Activated CD4-positive, alpha-beta T cell treated with anti-CD3 and anti-CD28 coated beads, Interleukin-2, amount 10 ng/mL, durations not matched to agents 24 days and 14 days (primary cell): ENCODE results near the gene ILF2. TPM values are rescaled to one million over a fixed set of nuclear protein-coding genes. Genes with fewer than 3 reads are reported as not detected.

Source experiments
- DNase-seq: peaks from one replicate; pipeline ENCODE4 v3.0.0; 2022
- H3K27ac Mint-ChIP-seq: one replicate; pipeline ENCODE4 v1.8.0; 2022; ENCODE audit warnings: mild to moderate bottlenecking, mixed read lengths
- H3K27me3 Mint-ChIP-seq: one replicate; pipeline ENCODE4 v1.8.0; 2022; ENCODE audit warnings: mixed read lengths
- H3K36me3 Mint-ChIP-seq: one replicate; pipeline ENCODE4 v1.8.0; 2022; ENCODE audit warnings: low read depth, mild to moderate bottlenecking, mixed read lengths
- H3K4me1 Mint-ChIP-seq: one replicate; pipeline ENCODE4 v1.8.0; 2021; ENCODE audit warnings: mixed read lengths
- H3K4me3 Mint-ChIP-seq: one replicate; pipeline ENCODE4 v1.8.0; 2022; ENCODE audit warnings: mild to moderate bottlenecking, moderate library complexity, mixed read lengths
- H3K9me3 Mint-ChIP-seq: one replicate; pipeline ENCODE4 v1.8.0; 2021; ENCODE audit warnings: mixed read lengths
- intact Hi-C: fragments of 100-400 bp; cut with micrococcal nuclease; formaldehyde crosslinking; loops from one replicate; pipeline ENCODE4 v1.15.1; 2023
- total RNA-seq: library from RNA; stranded (reverse); gene quantifications from 2 replicates; pipeline ENCODE4 v1.2.3, GENCODE V29; 2022

ILF2 gene
- total RNA-seq, 1 donor from 2014 or later, result 377 TPM

DNA sequence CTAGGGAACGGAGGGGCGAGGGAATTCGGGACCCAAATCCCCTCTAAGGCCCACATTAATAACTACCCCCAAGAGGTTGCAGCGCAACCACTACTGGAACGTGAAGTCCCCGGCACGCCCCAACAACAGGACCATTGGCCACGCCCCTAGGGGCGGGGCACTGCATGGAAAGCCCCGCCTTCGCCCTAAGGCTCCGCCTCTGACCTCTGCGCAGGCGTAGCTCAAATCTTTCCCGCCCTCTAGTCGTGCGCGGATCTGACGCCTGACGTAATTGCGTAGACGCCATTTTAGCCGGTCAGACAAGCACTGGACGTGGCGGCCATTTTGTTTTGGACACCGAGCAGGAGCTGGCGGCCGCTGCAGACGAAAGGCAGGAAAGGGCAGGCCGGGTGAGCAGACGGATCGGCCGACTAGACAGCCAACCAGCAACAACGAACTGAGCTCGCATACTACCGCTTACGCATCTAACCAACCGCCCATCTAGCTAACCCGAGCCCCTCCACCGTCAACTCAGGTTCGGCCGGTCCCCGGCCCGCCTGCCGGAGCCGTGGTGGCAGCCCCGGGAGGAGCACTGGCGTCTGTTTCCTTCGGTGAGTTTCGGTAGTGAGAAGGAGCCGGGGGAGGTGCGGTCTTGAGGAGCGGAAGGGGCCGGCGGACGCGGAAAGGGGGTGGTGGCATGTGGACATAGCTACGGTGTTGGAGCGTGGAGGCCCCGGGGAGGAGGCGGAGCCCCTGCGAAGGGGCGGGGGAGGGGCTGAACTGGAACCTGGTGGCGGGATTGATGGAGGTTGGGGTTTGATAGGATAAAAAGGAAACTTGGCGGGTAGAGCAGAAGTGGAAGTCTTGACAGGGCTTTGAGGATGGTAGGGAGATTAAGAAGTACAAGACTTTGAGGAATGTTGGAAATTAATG is 36.8 kb downstream of the ILF2 start, which contains the start of gene CHTOP:
Gene CHTOP (plus strand): TSS at position 313 of the 912 bp plus-strand sequence. CDS start 2,523 bp downstream, outside the sequence.
- intact Hi-C loops, result loop anchor here (1.0 to 5.0 kb wide), 5 partner anchors 24 to 102 kb away; partner anchors contain the start of gene SNAPIN
- no peaks in the 10 kb centered on the region for H3K27me3 Mint-ChIP-seq
- DNase-seq, result peak; percentile 99
- peaks cover 36% of the 10 kb centered on the region for H3K36me3 Mint-ChIP-seq
- peaks cover 34% of the 10 kb centered on the region for H3K4me1 Mint-ChIP-seq
- H3K4me3 Mint-ChIP-seq, result peak within 1 kb of the TSS; percentile 91
- H3K9me3 Mint-ChIP-seq, result no peaks in the 10 kb centered on the region
- peak within 1 kb of the TSS; percentile 100 for H3K27ac Mint-ChIP-seq

DNA sequence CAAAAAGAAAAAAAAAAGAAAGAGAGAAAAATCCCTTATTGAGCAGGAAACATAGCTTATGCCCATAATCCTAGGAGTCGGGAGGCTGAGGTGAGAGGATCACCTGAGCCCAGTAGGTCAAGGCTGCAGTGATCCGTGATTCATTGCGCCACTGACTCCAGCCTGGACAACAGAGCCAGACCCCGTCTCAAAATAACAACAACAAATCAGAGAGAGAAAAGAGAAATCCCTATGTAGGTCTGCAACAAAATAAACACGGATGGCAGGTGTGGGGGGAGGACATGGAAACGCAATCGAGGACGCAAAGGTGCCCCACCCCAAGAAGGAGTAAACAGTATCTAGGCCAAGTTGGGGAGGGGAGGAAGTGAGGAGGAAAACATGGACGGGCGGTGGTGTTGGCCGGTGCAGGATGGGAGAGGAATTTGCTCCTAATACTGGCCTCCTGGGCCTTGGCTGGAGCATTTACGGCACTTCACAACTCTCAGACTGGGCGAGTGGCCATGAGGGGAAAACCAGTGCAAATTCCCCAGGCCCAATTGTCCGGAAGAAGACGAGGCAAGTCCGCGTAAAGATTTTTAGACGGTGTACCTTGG is 37.5 kb downstream of the ILF2 start:
- intact Hi-C loops, result loop anchor here (5.0 kb wide), 2 partner anchors 61 to 101 kb away; no protein-coding TSS in a partner anchor
- H3K27ac Mint-ChIP-seq, result peak overlapping the region; percentile 100
- peak overlapping the region; percentile 91 for H3K4me3 Mint-ChIP-seq
- H3K9me3 Mint-ChIP-seq, result no peaks in the 10 kb centered on the region
- peaks cover 34% of the 10 kb centered on the region for H3K4me1 Mint-ChIP-seq
- H3K36me3 Mint-ChIP-seq, result peaks cover 30% of the 10 kb centered on the region
- no peaks in the 10 kb centered on the region for H3K27me3 Mint-ChIP-seq
- no peak for DNase-seq

DNA sequence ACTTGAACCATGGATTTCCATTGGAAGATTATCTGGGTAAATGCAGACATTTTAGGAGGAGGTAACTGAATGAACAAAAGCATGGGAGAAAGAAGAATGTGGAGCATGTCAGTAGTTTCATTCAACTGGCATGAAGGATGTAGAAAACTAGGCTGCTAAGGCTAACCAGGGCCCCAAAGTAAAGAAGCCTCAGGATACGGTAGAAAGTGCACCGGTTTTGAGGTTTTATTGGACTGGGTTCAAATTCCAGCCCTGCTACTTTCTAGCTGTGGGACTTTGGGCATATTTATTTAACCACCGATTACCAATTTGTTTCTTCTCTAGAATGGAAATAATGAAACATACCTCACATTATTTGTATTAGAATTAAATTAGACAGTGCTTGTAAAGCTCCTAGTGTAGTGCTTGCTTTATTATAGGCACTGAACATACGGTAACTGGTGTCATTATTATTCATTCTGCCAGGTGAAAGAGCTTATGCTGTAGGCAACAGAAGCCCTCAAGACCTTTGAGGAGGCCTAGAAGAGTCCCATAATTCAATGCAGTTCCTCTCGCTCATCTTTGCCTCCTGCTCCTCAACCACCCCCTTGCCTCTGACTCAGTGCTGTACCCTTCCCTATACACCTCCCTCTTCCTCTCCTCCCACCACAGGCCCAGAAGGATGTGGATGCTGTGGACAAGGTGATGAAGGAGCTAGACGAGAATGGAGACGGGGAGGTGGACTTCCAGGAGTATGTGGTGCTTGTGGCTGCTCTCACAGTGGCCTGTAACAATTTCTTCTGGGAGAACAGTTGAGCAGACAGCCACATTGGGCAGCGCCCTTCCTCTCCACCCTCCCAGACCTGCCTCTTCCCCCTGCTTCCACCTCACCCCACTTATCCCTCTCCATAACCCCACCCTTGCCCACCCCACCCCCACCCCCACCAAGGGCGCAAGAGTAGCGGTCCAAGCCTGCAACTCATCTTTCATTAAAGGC is 39.5 kb downstream of the ILF2 start:
- DNase-seq, result no peak
- Mint-ChIP-seq H3K27me3 (no peaks in the 10 kb centered on the region), H3K27ac (peak overlapping the region; percentile 61), H3K4me3 (no peak overlapping the region), H3K4me1 (peaks cover 24% of the 10 kb centered on the region), H3K9me3 (no peaks in the 10 kb centered on the region), H3K36me3 (peaks cover 17% of the 10 kb centered on the region)
- intact Hi-C loops, result loop anchor here (5.0 kb wide), 2 partner anchors 59 to 99 kb away; no protein-coding TSS in a partner anchor

DNA sequence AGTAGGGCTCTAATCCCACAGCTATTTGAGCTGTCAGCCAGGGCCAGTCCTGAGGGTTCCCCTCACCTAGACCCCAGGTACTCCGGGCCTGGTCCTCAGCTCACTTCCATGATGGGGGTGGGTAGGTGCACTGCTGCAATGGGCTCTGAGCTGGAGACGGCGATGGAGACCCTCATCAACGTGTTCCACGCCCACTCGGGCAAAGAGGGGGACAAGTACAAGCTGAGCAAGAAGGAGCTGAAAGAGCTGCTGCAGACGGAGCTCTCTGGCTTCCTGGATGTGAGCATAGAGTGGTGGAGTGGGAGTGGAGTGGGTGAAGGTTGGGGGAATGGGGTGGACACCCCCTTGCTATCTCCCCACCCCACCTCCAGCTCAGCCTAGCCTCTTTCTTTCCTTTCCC is 40.4 kb downstream of the ILF2 start:
- peaks cover 11% of the 10 kb centered on the region for H3K36me3 Mint-ChIP-seq
- no peak overlapping the region for H3K27ac Mint-ChIP-seq
- no peak overlapping the region for H3K4me3 Mint-ChIP-seq

DNA sequence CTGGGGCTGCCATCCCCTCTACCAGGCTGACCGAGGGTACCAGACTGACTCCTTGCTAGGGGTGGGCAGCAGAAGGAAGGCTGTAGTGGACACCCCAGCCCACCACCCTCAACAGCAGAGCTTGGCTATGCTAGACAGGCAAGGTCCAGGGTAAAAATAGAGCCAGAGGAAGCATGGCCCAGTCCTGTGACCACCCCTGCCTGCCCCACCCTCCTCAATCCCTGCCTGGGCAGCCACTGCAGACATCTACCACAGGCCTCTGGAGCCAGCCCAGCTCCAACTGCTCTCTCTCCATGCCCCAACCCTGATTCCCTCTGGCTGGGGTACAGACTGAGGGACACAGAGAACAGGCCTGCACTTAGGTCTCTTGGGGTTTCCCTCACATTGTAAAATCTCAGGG is 40.8 kb downstream of the ILF2 start:
- H3K27me3 Mint-ChIP-seq, result no peaks in the 10 kb centered on the region
- no peaks in the 10 kb centered on the region for H3K9me3 Mint-ChIP-seq
- H3K27ac Mint-ChIP-seq, result no peak overlapping the region
- H3K4me1 Mint-ChIP-seq, result peaks cover 24% of the 10 kb centered on the region
- H3K36me3 Mint-ChIP-seq, result peaks cover 10% of the 10 kb centered on the region
- intact Hi-C loops, result loop anchor here (5.0 kb wide), 2 partner anchors 58 to 98 kb away; no protein-coding TSS in a partner anchor
- no peak overlapping the region for H3K4me3 Mint-ChIP-seq
- DNase-seq, result no peak

More for the DNA sequence above, 40.4 kb downstream of the ILF2 start:
- H3K9me3 Mint-ChIP-seq, result no peaks in the 10 kb centered on the region
- peaks cover 24% of the 10 kb centered on the region for H3K4me1 Mint-ChIP-seq
- no peaks in the 10 kb centered on the region for H3K27me3 Mint-ChIP-seq
- intact Hi-C loops, result loop anchor here (5.0 kb wide), 2 partner anchors 58 to 98 kb away; no protein-coding TSS in a partner anchor
- DNase-seq, result no peak

DNA sequence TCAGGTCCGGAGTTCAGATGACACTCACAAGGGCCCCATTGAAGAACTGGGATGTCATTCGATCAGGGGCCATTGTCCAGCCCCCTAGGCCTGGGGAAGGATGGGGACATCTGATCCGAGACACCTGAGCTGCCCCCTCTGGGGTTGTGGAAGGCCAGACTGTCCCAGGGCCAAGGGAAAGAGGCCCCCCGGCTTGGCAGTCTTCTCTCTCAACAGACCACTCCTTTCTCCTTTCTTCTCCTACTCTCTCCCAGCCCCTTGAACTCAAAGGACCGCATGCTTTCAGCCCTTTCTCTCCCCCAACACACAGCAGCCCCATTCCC is 41.5 kb downstream of the ILF2 start:
- peaks cover 6% of the 10 kb centered on the region for H3K36me3 Mint-ChIP-seq
- no peak for DNase-seq
- intact Hi-C loops, result no loop called here
- no peaks in the 10 kb centered on the region for H3K27me3 Mint-ChIP-seq
- H3K27ac Mint-ChIP-seq, result peak overlapping the region; percentile 21
- H3K4me1 Mint-ChIP-seq, result peaks cover 23% of the 10 kb centered on the region
- H3K4me3 Mint-ChIP-seq, result no peak overlapping the region
- no peaks in the 10 kb centered on the region for H3K9me3 Mint-ChIP-seq

DNA sequence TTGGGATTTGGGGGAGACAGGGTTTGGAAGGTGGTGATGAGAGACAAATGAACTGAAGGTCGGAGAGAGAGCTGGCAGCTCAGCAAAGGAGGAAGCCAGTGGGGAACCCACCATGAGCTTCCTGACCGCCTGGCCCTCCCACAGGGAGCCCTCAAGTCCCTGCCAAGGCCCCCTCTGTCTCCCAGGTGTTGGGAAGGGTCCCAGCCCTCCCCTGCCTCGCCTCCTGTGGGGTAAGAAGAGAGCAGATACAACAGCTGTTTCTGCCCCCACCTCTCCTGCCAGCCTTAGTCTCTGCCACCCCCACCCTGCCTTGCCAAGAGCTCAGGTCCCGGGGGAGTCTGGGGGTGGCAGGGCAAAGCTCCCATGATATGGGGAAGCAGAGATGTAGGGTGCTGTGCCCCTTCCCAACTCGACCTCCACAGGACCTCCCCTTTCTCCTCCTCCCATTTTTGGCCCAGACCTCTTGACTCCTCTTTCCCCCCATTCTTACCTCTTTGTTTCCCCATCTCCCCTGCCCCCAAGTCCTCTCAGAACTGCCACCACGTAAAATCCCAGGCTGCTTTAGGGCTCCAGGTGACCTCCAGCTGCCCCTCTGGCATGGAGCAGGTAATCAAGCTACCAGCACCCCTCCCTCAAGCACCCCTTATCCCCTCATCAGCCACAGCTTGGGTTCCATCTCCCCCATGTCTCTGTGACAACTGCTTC is 42.0 kb downstream of the ILF2 start:
- H3K4me3 Mint-ChIP-seq, result no peak overlapping the region
- intact Hi-C loops, result no loop called here
- H3K36me3 Mint-ChIP-seq, result peaks cover 3% of the 10 kb centered on the region
- H3K27ac Mint-ChIP-seq, result no peak overlapping the region
- H3K4me1 Mint-ChIP-seq, result peaks cover 23% of the 10 kb centered on the region
- H3K27me3 Mint-ChIP-seq, result no peaks in the 10 kb centered on the region
- DNase-seq, result no peak
- H3K9me3 Mint-ChIP-seq, result no peaks in the 10 kb centered on the region

DNA sequence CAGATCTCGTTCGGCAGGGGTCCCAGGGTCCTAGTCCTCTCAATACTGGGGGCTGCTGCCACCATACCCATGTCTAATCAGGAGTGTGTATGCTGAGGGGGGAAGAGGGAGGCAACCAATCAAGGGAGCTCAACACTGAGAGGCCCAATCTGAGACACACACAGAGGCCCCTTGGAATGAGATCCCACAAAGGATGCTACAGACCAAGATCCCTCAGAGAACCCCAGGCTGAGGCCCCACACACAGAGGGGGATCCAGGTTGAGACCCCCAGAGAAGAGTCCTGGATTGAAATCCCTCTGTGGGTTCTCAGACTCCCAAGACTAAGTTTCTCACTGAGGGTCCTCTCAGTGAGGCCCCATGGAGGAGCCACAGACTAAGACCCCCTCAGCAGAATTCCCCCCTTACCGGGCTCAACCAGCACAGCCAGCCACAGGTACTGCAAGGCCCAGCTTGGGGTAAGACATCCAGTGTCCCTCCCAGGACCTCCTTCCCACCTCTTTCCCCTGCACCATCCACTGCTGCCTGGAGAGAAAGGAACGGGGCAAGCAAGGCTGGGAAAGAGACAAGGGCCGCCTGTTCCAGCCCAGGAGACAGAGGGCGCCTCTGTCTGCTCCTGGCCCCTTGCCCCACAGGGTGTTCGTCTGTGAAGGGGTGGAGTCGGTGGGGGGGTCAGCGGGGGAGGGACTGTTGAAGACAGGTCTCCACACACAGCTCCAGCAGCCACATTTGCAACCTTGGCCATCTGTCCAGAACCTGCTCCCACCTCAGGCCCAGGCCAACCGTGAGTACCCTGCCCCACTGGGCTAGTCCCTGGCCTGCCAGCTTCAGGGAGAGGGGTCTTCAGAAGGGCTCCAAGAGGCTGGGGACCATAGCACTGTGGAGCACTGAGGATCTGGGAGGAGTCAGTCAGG is 42.8 kb downstream of the ILF2 start, which contains the start of gene S100A1:
Gene S100A1 (plus strand): TSS at position 720 of the 912 bp plus-strand sequence. CDS start 2,088 bp downstream, outside the sequence.
- no peak within 1 kb of the TSS for H3K27ac Mint-ChIP-seq

DNA sequence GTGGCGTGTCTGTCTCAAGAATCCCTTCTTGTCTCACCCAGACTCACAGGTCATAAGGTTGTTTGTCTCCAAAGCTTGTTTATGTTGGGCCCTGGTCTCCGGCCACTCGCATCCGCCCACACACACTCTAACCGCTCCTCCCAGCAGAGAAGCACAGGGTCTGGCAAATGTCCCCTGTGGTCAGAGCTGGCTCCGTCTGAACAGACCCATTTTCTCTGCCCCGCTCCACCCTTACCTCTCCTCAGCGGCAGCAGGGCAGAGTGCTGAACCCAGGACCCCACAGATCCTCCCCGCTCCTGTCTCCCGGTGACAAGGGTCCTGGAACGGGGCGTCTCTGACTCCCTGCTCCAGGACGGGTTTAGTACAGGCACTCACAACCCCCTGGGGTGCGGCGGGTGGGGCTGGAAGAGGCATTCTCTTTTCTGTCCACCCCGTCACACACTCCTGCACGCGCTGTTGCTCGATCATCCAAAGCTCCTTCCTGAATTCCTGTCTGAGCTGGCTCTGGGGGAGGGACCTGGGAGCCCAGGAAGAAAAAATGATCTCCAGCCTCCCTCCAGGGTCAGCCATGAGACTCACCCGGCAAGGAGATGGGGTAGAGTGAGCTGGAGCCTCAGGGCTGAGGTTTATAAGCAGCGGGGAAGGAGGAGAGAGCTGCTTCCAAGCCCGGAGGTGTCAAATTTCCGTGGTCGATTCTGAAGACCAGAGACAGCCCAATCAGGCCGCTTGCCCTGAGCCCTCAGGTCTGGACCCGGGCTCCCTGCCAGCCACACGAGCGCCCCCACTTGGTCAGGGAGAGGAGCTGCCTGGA is 43.7 kb downstream of the ILF2 start, which contains the start of gene S100A13:
Gene S100A13 (minus strand): TSS at position 602 of the 811 bp plus-strand sequence. CDS start 1,033 bp downstream, outside the sequence.
- no peaks in the 10 kb centered on the region for H3K27me3 Mint-ChIP-seq
- no peak for DNase-seq

More for the DNA sequence above, 42.8 kb downstream of the ILF2 start, which contains the start of gene S100A1:
- Mint-ChIP-seq H3K27me3 (no peaks in the 10 kb centered on the region), H3K36me3 (peaks cover 3% of the 10 kb centered on the region), H3K4me3 (no peak within 1 kb of the TSS), H3K4me1 (peaks cover 16% of the 10 kb centered on the region), H3K9me3 (no peaks in the 10 kb centered on the region)
- intact Hi-C loops, result no loop called here
- DNase-seq, result no peak

DNA sequence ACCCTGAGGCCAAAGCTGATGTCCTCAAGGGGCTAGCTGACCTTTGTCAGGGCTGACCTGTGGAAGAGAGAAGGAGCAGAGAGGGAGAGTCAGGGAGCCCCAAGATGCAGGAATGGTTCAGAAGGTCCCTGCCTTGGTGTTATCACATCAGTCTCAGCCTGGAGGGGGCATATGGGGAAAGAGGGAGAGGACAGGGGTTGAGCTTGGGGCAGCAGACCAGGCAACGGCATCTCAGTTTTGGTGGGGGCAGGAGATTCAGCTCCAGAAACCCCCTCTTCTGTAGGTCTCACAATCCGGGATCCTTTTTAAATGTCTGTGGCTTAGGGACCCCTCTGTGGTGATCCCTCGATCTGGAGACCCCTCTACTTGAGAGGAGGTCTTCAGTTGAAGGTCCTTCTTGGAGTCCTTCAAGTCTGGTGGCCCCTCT is 44.3 kb downstream of the ILF2 start:
- intact Hi-C loops, result no loop called here
- Mint-ChIP-seq H3K9me3 (no peaks in the 10 kb centered on the region), H3K27me3 (no peaks in the 10 kb centered on the region), H3K27ac (no peak overlapping the region), H3K4me3 (no peak overlapping the region), H3K4me1 (peaks cover 7% of the 10 kb centered on the region), H3K36me3 (peaks cover 1% of the 10 kb centered on the region)
- DNase-seq, result no peak

More for the DNA sequence above, 43.7 kb downstream of the ILF2 start, which contains the start of gene S100A13:
- intact Hi-C loops, result no loop called here
- H3K4me1 Mint-ChIP-seq, result peaks cover 11% of the 10 kb centered on the region
- H3K36me3 Mint-ChIP-seq, result peaks cover 2% of the 10 kb centered on the region
- H3K27ac Mint-ChIP-seq, result no peak within 1 kb of the TSS
- H3K4me3 Mint-ChIP-seq, result no peak within 1 kb of the TSS
- no peaks in the 10 kb centered on the region for H3K9me3 Mint-ChIP-seq

DNA sequence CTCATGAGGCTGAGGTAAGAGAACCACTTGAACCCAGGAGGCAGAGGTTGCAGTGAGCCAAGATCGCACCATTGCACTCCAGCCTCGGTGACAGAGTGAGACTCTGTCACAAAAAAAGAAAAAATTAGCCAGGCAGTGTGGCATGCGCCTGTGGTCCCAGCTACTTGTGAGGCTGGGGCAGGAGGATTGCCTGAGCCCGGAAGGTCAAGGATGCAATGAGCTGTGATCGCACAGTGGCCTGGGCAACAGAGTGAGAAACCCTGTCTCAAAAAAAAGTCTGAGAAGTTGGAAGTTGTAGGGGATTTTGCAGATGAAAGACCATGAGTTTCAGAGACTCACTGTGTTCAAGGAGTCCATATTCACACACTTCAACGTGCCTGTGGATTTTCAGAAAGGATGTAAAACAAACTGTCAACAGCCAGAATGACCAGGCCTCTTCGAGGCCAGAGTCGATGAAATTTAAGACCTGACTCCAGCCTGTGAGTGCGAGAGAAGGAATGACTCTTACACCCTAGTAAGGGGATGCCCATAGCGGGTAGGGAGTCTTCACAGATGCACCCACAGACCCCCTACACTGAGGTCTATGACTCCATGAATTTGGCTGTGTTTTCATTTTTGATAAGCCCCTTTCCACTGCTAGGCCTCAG is 45.7 kb downstream of the ILF2 start:
- Mint-ChIP-seq H3K36me3 (no peaks in the 10 kb centered on the region), H3K4me3 (no peak overlapping the region), H3K4me1 (no peaks in the 10 kb centered on the region), H3K9me3 (no peaks in the 10 kb centered on the region), H3K27ac (no peak overlapping the region), H3K27me3 (no peaks in the 10 kb centered on the region)
- intact Hi-C loops, result no loop called here
- no peak for DNase-seq
